GM13976 (cell line): ENCODE measurements around the gene SPPL2B.

Source experiments
- DNase-seq: peaks from one replicate; pipeline ENCODE4 v3.0.0; 2012; ENCODE audit warnings: low spot score
- in situ Hi-C: fragments of 300-500 bp; cut with MboI; formaldehyde crosslinking; loops from one replicate; pipeline ENCODE4 v1.12.0; 2022; ENCODE audit warnings: low sequenced_read_pairs, mixed read lengths, inconsistent platforms; ENCODE audit not compliant: unreplicated experiment
- TF ChIP-seq, protein P1 (sequence below): IDR thresholded peaks from 2 replicates; pipeline ENCODE4 v1.5.1; 2012; ENCODE audit warnings: borderline replicate concordance, mild to moderate bottlenecking; ENCODE audit not compliant: insufficient read depth; ENCODE audit errors: extremely low read depth, missing control alignments, control extremely low read depth

Gene SPPL2B

DNA sequence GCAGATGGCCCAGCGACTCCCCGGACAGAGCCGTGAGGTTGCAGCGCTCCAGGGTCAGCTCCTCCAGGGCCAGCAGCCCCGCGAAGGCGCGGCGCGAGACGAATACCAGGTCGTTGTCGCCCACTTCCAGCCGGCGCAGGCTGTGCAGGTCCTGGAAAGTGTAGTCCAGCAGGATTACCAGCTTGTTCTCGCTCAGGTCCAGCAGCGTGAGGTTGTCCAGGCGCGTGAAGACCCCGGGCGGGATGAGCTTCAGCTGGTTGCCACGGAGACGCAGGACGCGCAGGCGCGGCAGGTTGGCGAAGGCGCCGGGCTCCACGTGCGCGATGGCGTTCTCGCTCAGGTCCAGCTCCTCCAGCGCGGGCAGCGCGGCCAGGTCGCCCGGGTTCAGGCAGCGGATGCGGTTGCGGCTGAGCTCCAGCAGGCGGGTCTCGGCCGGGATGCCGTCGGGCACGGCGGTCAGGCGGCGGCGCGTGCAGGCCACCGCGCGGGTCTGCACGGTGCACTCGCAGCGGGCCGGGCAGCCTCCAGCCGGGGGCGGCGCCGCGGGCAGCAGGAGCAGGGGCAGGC is 37.2 kb upstream of the SPPL2B start:
- TF ChIP-seq, protein P1, sequence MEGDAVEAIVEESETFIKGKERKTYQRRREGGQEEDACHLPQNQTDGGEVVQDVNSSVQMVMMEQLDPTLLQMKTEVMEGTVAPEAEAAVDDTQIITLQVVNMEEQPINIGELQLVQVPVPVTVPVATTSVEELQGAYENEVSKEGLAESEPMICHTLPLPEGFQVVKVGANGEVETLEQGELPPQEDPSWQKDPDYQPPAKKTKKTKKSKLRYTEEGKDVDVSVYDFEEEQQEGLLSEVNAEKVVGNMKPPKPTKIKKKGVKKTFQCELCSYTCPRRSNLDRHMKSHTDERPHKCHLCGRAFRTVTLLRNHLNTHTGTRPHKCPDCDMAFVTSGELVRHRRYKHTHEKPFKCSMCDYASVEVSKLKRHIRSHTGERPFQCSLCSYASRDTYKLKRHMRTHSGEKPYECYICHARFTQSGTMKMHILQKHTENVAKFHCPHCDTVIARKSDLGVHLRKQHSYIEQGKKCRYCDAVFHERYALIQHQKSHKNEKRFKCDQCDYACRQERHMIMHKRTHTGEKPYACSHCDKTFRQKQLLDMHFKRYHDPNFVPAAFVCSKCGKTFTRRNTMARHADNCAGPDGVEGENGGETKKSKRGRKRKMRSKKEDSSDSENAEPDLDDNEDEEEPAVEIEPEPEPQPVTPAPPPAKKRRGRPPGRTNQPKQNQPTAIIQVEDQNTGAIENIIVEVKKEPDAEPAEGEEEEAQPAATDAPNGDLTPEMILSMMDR, result no peak
- no peak for DNase-seq
- in situ Hi-C loops, result no loop called here

DNA sequence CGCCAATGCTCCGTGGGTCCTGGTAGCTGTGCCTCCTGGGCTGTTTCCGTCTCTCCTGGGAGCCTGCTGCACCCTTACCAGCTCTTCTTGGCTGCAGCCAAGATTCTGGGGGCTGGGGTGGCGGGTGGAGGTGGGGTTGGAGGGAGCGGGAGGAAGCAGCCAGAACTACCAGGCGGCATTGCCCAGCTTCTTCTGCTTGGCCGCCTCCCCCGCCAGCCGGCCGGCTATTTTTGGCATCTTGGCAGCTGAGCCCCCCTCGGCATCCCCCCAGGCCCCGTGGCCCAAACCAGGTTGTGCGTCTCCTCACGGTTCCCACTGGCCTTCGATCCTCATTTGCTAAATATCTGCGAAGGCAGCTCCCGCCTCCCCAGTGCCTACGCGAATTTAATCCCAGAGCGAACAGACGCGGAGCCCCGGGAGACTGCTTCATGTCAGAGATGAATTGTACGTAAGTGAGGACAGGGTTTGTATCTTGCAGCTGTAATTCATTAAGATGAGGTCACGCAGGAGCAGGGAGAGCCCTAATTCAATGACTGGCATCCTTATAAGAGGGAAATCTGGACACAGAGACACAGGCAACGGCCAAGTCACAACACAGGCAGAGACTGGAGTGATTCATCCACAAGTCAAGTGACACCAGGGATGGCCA is 33.7 kb upstream of the SPPL2B start:
- TF ChIP-seq, protein P1, result no peak
- DNase-seq, result no peak
- in situ Hi-C loops, result no loop called here

DNA sequence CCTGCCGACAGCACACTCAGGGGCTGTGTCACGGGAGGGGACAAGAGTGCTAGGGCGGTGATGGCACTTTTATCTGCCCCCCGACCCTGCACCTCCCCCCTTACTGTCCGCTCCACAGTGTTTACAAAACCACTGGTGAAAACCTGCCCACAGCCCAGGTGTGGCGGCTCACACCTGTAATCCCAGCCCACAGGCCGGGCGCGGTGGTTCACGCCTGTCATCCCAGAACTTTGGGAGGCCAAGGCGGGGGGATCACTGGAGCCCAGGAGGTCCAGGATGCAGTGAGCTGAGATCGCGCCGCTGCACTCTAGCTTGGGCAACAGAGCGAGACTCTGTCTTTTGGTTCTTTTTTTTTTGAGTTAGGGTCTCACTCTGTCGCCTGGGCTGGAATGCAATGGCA is 32.3 kb upstream of the SPPL2B start:
- TF ChIP-seq, protein P1, result no peak
- no peak for DNase-seq
- in situ Hi-C loops, result no loop called here

DNA sequence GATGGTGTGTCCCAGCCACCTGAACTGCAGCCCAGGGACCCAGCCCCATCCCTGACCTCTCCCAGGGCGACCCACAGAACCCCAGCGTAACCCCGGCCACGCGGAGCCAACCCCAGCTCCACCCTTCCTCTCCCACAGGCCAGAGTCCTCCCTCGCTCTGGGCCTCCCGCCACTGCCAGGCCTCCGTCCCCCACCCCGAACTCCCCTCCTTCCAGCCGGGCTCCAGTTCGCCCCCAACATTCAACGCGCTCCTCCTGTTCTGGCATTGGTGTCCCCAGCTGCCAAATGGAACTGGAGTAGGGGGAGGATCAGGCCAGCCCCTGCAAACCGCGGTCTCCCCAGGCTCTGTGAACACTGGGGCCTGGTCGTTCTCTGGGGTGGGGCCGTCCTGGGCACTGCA is 28.0 kb upstream of the SPPL2B start:
- in situ Hi-C loops, result no loop called here
- TF ChIP-seq, protein P1, result no peak
- DNase-seq, result no peak

DNA sequence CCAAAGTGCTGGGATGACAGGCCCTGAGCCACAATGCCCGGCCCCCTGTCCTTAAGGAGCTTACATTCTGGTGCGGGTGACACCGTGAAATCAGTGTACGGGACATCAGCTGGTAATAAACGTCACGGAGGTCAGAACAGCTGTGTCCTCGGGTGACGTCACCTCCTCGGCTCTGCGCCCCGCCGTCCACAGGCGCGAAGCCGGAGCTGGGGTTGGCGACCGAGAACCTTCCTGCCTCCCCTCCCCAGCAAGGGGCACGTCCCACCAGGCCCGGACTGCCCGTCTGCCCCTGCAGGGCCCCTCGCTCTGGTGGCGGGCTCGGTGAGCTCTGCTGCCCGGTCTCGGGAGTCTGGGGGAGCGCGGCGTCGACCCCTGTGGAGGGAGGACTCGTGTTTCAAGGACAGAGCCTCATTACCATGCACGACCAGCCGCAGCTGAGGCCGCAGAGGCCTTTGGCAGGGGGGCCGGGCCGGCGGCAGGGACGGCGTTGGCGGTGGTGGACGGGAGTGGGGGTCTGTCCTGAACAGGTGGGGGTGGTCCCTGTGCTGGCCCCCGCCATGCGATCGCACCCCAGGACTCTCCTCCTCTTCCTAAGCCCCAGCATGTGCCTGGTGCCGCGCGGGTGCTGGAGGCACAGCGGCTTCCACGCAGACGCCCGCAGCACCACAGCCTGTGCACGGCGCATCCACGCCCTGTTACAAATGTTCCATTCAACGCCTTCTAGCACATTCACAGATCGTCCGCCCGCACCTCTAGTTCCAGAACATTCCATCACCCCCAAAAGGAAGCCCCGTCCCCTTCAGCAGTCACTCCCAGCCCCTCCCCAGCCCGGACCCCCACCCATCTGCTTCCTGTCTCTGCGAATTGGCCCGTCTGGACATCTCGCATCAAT is 25.9 kb upstream of the SPPL2B start:
- no peak for DNase-seq
- TF ChIP-seq, protein P1, result no peak
- in situ Hi-C loops, result no loop called here

DNA sequence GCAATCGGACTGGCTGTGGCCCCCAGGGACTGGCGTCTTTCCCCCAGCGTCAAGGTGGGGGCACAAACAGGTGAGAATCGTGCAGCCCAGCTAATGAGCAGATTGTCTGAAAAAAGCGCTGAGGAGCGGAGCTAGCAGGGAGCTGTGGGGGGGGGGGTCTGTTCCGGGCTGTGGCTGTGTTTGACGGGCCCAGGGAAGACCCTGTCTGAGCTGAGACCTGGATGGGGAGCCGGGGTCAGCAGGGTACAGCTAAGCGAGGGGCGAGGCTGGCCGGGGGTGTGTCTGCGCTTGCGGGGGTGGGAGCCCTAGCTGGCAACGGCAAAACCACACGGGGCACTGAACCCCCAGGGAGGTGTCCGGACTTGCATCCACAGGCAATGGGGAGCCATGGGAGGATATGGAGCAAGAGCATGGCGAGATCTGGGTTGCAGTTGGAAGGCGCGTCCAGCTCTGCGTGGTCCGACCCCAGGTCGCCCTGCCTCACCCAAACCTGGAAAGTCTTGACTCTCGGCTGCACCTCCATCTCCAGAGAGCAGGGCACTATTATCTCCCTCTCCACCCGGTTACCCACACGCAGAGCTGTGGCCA is 25.2 kb upstream of the SPPL2B start:
- in situ Hi-C loops, result no loop called here
- TF ChIP-seq, protein P1, result no peak
- DNase-seq, result no peak
